SK-MEL-5 (cell line): Measurements from ENCODE around the gene ST14. TPM values are rescaled to one million over a fixed set of nuclear protein-coding genes. Genes with fewer than 3 reads are reported as not detected.
A peak's percentile ranks its signal among the peaks of the same experiment; 100 is the strongest.

ENCODE experiments used
- DNase-seq: peaks from one replicate; pipeline ENCODE4 v3.0.0-alpha.2; 2016; ENCODE audit warnings: low read depth, low spot score
- in situ Hi-C: cut with HindIII; loops from 2 replicates; pipeline ENCODE4 v1.10.0; 2016; ENCODE audit warnings: low sequenced_read_pairs, high pct_unique_total_duplicates, low pct_unique_long_range_greater_than_20kb
- total RNA-seq: library from RNA; depleted of rRNA; stranded (reverse); fragments of >200 nt; shearing (Covaris generic); gene quantifications from 2 replicates; pipeline ENCODE4 v1.2.3, GENCODE V29; 2014

ST14 gene
- total RNA-seq, 1 experiment from 2014 or later = not detected

- in situ Hi-C loops = no loop called here
These were observed 29.7 kb upstream of the ST14 start for GRCh38 chr11:130129922-130130321.

GRCh38 chr11:130131961-130132850 lies 27.4 kb upstream of the ST14 start:
- peak; percentile 74 for DNase-seq
- in situ Hi-C loops = no loop called here

More at GRCh38 chr11:130129922-130130321, 29.7 kb upstream of the ST14 start:
- no peak for DNase-seq

- no peak for DNase-seq
- in situ Hi-C loops = no loop called here
These were observed 25.9 kb upstream of the ST14 start for GRCh38 chr11:130133716-130134115.

- in situ Hi-C loops = no loop called here
- no peak for DNase-seq
These were observed 23.5 kb upstream of the ST14 start for GRCh38 chr11:130136107-130136506.

GRCh38 chr11:130137999-130138398 lies 21.6 kb upstream of the ST14 start:
- in situ Hi-C loops = no loop called here
- no peak for DNase-seq

GRCh38 chr11:130139401-130139800 lies 20.2 kb upstream of the ST14 start:
- in situ Hi-C loops = no loop called here

GRCh38 chr11:130141561-130142341 lies 17.8 kb upstream of the ST14 start:
- DNase-seq = no peak
- in situ Hi-C loops = no loop called here

More at GRCh38 chr11:130139401-130139800, 20.2 kb upstream of the ST14 start:
- DNase-seq = no peak

GRCh38 chr11:130144141-130144540 lies 15.4 kb upstream of the ST14 start:
- in situ Hi-C loops = no loop called here

GRCh38 chr11:130144861-130145281 lies 14.7 kb upstream of the ST14 start:
- in situ Hi-C loops = no loop called here
- no peak for DNase-seq

More at GRCh38 chr11:130144141-130144540, 15.4 kb upstream of the ST14 start:
- DNase-seq = no peak

- in situ Hi-C loops = no loop called here
These were observed 14.2 kb upstream of the ST14 start for GRCh38 chr11:130145311-130145812.

GRCh38 chr11:130145975-130146776 lies 13.4 kb upstream of the ST14 start:
- in situ Hi-C loops = no loop called here
- DNase-seq = peak; percentile 23

More at GRCh38 chr11:130145311-130145812, 14.2 kb upstream of the ST14 start:
- no peak for DNase-seq

GRCh38 chr11:130146796-130147195 lies 12.8 kb upstream of the ST14 start:
- peak; percentile 65 for DNase-seq
- in situ Hi-C loops = no loop called here

GRCh38 chr11:130148796-130149326 lies 10.7 kb upstream of the ST14 start:
- no peak for DNase-seq
- in situ Hi-C loops = no loop called here

GRCh38 chr11:130150790-130151189 lies 8.8 kb upstream of the ST14 start:
- in situ Hi-C loops = no loop called here
- DNase-seq = no peak

- no peak for DNase-seq
- in situ Hi-C loops = no loop called here
These were observed 8.4 kb upstream of the ST14 start for GRCh38 chr11:130151196-130151595.

GRCh38 chr11:130156108-130157022 lies 3.2 kb upstream of the ST14 start:
- in situ Hi-C loops = no loop called here
- DNase-seq = no peak
